Femur (tissue), 1 donor: Measurements from ENCODE around the gene RDH16.

Experiments
- DNase-seq: peaks from one replicate; pipeline ENCODE4 v3.0.0-alpha.2; 2017

The RDH16 gene, protein sequence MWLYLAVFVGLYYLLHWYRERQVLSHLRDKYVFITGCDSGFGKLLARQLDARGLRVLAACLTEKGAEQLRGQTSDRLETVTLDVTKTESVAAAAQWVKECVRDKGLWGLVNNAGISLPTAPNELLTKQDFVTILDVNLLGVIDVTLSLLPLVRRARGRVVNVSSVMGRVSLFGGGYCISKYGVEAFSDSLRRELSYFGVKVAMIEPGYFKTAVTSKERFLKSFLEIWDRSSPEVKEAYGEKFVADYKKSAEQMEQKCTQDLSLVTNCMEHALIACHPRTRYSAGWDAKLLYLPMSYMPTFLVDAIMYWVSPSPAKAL

DNA sequence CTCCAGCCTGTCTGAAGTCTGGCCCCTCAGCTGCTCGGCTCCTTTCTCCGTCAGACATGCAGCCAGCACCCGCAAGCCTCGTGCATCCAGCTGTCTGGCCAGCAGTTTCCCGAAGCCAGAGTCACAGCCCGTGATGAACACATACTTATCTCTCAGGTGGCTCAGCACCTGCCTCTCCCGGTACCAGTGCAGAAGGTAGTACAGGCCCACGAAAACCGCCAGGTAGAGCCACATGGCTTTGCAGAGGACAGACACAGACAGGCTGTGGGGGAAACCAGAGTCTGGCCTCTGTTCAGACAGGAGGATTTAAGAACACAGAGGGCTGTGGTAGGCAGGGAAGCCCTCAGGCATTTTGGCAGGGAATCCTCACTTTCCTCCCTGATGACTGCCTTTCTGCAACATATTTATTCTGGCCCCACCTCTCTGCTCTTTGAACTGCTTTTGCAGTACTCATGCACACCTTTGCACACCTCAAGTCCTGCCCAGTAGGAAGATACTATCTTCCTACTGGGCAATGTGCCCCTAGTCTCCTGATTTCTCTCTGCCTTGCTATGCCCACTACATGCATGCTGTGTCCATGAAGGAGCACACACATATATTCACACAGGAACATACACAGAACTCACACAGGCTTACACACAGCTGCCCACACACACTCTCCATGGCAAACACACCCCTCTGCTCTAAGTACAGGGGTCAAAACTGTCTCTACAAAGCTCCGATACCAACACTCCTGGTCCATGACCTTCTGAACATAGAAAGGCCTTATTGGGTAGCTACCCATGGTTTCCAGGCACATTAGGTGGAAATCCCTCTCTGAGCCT is at the start of gene RDH16:
TSS of gene RDH16 (minus strand) at position 380 of the 824 bp plus-strand sequence. CDS start at position 234, 146 bp downstream.
- DNase-seq, result no peak

DNA sequence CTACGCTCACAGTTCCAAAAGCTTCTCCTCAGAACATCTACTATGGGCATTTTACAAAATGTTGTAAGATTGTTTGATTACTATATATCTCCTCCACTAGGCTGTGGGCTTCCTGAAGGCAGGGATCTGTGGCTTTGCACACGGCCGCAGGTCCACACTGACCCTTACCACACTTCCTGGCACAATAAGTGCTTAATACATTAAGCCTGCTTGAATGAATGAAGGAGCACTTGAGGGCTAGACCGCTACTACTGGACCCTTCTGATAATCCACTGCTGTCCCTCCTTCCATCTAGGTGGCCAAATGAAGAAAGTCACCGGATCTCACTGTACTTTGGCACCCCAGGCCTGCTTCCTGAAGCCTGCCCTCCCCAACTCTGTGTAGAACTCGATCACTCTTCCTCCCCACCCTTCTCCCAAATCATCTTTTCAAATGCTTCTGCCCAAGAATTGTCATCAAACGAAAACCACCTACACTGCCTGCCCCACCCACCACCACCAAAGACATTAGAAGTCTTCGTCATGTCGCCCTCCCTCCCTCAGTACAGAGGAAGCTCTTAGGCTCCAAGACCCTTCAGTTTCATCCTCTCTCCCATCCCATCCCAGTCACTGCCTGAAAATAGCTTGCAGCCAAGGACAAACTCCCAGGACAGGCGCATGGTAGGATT is 49.5 kb upstream of the RDH16 start:
- DNase-seq, result no peak

DNA sequence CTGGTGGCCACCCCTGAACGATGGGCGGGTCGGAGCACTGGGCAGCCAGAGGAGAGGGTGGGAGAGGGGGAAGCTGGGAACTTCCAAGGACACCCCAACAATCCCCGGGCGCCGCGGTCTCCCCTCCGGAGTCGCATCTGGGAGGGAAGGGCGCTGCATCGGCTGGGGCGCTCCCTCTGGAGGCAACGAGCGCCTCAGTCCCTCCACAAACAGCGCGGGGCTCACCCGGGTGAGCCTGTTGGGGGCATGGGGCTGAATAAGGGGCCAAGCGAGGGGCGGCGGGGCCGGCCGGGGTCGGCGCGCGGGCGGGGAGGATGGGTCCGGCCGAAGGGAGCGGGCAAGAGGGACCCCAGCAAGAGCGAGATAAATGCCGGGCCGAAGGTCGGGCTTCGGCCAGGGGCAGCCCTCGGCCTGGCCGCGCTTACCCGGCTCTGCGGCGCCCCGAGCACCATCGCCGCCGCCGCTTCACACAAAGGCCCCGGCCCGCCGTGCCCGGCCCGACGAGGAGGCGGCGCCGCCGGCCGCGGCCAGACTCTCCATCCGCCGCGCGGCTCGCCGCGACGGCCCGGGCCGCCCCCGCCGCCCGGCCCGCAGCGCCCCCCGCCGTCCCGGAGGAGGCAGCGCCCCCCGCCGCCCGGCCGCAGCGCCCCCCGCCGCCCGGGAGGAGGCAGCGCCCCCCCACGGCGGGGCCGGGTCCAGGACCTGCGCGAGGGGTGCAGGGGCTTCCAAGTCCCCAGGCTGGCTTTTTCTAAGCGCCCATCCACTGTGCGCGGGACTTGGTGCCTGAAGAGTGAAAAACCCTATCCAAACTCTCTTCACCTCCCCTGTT is 48.8 kb upstream of the RDH16 start, which contains the start of gene ZBTB39:
TSS of gene ZBTB39 (minus strand) at position 567 of the 829 bp plus-strand sequence. CDS start 1,629 bp downstream, outside the sequence.
- DNase-seq, result peak; percentile 71

DNA sequence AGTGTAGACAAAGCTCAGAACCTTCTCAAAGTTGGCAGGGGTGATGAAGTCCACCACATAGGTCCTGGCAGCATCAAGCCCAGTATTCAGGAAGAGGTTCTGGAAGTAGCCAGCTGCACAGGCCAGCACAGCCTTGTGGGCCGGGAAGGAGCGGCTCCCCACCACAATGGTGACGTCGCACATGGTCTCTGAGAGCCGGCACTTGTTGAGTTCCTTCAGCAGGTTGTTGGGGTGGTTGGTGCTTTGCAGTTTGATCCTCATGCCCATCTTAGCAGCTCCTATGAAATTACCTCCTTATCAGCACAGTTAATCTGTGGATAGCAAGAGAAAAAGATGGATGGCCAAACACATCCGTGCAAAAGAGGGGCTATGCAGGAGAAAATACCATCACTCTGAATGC is 47.2 kb upstream of the RDH16 start:
- DNase-seq, result no peak

DNA sequence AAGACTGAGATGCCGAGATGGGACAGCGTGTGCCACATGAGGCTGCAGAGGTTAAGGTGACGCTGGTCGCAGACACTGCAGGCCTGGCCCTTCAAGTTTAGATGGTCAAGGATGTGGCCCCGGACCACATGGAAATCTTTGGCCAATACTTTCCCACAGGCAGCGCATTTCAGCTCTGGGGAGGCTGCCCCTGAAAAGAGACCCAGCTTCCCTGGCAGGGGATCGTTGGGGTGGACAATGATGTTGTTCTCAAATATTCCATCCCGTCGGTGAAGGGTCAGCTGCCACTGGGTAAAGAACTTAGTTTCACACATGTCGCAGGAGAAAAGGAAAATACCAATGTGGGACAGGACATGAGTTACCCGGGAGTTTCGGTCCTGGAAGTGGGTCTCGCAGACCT is 46.0 kb upstream of the RDH16 start:
- DNase-seq, result no peak

DNA sequence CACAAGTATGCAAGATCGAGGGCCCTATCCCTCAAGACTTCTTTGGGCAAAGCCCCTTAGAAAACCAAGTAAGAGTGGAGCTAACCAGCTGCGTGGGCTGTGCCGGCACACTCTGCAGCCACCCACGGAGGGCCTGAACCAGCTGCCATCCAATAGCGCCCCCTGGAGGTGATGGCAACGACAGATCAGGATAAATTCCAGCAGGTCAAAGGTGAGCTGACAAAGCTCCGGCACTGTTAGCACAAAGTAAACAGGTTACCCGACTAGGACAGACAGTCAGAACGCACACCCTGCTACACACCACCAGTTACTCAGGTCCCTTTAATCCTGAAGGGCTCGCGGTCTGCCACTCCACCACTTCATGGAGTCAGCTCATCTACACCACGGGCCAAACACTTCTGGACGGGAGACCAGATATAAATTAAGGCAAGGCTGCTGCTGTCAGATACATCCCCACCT is 44.1 kb upstream of the RDH16 start:
- no peak for DNase-seq

DNA sequence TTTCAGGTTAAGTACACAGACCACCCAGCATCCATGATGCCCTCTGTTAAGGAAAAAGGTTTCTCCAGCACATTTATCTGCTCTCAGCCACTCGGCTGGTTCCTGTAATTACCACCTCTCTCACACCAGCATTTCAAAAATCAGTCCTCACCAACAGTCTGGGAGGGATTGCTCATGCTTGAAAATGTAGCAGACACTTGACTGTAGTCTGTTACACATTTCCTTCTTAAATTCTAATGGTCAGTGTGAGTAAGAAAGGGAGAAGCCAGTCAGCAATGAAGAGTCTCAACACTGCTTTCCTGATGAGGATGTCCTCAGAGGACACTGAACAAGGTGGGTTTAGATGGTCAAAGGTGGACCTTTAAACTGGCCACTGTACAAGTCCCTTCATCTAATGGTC is 43.0 kb upstream of the RDH16 start:
- DNase-seq, result no peak

DNA sequence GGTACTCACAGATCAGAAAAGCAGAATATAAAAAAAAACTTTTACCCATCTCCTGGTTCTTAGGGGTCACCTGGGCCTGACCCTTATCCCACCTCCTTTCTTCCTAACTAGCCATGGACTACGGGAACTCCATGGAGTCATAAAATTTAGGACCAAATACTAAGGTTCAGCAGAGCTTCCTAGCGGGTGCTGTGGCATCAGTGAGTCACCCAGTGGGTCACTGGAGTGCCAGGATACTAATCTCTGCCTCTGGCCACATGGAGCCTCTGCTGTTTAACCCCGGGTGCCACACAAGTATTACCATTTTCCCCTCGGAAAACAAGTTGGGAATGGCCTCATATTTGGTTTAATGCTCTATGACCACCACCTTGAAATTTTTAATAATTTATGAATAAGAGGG is 42.0 kb upstream of the RDH16 start:
- no peak for DNase-seq

DNA sequence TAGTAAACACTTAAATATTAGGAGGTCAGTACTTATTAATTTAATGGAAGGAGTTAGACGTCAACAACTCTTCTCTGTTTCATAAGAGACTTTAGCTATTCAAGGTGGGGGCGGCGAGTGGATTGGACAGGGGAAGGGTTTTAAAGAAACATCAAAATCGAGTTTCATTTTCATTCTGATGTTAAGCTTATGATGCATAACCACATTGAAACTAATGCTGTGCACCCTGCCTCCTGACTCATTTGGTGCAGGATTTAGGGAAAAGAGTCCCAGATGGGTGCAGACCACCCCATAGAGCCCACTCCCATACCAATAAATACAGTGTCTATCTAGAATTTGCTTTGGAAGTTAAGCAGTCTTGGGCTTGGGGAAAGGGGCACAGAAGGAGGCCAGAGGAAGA is 41.6 kb upstream of the RDH16 start:
- DNase-seq, result no peak

DNA sequence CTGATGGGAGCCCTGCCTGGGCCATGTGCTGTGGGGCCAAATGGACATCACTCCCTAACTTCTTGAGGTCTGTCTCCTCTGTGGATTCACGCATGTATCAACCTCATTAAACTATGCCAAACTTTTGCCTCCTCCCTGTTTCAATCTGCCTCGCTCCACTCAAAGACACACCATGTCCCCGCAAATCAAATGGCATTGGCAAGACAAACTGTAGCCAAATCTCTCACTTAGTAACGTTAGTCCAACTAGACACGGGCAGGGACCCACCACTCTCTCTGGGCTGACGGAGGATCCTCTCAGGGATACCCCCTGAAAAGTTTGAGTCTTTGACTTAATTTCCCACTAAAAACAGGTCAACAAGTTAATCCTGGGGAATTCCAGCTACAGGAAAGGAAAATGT is 40.9 kb upstream of the RDH16 start:
- no peak for DNase-seq

DNA sequence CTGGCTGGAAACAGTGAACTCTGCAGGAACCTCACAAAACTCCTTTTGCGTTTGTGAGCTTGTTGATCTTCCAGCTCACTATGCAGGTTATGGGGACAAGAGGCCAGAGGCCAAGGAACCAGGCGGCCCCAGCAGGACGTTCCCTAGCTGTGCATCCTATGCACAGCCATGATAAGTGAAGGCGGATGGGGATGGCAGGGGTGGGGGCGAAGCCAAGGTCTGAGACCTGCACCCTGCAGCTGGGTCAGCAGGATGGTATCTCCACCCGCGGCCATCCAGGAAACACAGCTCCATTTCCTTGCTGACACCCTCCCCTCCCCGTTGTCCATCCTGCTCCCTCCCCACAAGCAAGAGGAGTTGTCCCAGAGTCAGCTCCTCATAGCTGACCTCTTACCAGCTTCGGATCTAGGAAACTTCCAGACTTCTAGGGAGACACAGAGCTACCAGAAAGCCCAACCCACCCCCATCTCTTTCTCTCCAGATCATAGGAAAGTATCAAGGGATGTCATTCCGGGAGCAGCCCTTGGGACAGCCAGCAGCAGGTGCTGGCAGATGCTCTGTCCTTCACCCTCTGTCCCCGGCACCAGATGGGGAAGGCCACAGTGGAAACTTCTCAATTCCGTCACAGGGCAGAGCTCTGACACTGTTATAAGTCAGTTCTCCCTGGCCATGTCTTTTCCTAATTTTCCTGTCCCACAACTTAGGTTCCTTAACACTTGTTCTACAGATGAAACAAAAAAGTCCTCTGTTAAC is 39.6 kb upstream of the RDH16 start:
- DNase-seq, result no peak

DNA sequence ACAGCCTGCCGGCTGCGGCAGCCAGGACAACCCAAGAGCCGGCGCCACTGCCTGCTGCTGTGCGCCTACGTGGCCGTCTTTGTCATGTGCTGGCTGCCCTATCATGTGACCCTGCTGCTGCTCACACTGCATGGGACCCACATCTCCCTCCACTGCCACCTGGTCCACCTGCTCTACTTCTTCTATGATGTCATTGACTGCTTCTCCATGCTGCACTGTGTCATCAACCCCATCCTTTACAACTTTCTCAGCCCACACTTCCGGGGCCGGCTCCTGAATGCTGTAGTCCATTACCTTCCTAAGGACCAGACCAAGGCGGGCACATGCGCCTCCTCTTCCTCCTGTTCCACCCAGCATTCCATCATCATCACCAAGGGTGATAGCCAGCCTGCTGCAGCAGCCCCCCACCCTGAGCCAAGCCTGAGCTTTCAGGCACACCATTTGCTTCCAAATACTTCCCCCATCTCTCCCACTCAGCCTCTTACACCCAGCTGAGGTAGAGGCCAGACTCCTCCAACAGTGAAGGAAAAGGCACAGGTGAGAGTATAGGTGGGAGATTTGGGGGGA is 38.6 kb upstream of the RDH16 start:
- DNase-seq, result no peak

DNA sequence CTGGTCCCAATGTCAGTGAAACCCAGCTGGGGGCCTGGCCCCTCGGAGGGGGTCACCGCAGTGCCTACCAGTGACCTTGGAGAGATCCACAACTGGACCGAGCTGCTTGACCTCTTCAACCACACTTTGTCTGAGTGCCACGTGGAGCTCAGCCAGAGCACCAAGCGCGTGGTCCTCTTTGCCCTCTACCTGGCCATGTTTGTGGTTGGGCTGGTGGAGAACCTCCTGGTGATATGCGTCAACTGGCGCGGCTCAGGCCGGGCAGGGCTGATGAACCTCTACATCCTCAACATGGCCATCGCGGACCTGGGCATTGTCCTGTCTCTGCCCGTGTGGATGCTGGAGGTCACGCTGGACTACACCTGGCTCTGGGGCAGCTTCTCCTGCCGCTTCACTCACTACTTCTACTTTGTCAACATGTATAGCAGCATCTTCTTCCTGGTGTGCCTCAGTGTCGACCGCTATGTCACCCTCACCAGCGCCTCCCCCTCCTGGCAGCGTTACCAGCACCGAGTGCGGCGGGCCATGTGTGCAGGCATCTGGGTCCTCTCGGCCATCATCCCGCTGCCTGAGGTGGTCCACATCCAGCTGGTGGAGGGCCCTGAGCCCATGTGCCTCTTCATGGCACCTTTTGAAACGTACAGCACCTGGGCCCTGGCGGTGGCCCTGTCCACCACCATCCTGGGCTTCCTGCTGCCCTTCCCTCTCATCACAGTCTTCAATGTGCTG is 38.0 kb upstream of the RDH16 start:
- DNase-seq, result no peak

DNA sequence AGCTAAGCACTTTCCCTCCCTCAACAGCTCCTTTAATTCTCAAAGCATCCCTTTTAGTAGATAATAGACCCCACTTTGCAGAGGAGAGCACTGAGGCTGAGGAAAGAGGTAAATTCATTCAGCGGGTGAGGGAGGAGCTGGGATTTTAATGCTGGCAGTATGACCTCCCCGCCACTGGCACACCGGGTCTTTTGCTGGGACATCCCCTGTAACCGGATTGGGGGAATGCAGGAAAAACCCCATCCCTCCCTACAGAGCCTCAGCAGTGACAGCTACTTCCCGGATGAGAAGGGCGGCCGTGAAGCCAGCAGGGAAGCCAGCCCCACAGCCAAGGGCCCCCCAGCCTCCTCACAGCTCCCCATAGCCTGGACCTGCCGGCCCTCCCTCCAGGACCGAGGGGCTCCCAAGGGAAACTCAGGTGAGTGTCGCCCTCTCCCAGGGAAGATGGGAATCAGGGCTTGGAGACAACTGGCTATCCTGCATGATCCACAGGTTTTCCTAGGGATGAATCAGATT is 36.9 kb upstream of the RDH16 start:
- no peak for DNase-seq

DNA sequence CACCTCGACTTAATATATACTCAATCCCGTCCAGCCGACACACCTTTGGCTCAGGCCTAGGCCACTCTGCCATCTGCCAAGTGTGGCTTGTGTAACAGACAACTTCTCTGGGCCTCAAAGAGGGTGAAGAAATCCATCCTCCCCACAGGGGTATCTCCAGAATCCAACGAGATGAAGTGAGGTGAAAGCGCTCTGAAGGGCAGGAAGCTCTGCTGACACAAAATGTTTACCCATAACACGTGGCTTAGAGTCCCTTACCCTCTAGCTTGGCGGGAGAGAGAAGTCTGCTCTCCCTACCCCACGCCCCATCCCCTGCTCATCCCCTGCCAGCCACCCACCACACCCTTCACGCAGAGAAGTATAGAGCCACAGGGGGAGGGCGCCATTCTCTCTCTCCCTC is 35.9 kb upstream of the RDH16 start:
- DNase-seq, result no peak

DNA sequence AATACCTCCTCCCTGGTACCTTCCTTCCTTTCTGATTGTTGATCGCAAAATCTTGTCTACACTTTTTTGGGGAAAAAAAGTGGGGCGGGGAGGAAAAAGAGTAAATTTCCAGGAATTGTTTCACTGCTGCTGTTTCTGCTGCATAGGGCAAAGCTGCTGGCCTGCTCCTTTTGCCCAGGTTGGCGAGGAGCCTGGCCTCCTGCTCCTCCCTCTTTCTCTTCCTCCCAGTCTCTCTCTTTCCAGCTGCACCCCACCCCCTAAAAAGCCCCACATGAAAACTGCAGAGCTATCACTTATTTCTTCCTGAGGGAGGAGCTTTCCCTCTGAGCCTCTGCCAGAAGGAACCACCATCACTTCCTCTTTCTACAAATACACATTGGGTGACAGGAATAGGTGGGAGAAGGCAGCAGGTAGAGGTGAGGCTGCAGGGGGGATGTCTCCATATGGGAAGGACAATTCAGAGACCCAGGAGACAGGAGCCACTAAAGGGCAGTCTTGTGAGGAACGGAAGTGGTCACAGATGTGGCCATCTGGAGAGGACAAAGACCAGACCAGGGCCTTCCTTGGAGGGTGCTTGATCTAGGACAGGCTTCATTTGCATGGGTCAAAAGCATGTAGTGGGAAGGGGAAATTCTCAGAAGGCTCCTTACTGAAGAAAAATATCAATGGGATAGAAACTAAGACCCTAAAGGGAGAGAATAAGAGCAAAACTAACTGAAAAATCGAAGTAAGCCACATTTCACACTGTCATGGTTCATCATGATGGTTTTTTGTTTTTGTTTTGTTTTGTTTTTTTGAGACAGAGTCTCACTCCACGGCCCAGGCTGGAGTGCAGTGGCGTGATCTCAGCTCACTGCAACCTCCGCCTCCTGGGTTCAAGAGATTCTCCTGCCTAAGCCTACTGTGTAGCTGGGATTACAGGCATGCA is 34.2 kb upstream of the RDH16 start:
- peak; percentile 67 for DNase-seq

DNA sequence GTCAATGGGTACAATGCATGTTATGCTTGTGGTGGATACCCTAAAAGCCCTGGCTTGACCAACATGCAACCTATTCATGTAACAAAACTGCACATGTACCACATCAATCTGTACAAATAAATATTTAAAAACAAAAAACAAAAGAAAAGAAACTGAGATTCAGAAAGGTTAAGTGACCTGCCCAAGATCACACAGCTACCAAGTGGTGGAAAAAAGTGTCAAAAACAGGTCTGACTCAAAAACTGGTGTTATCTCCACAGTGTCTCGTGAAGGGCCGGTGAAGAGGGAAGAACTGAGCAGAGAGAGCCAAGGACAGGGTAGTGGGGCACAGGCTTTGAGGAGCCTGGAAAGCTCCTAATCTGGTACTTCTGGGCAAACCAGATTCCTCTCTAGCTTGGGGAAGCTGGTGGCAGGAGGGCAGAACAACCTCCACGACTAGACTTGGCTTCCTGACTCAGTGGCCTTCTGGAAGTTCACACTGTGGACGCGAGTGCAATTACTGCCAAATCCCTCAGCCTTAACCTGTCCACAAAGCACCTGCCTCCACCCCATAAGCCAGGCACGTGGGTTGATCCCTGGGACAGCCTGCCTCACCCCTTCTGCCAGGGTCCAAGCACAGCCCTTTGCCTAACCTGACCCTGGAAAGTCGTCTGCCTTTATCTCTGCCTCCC is 33.4 kb upstream of the RDH16 start:
- DNase-seq, result no peak

DNA sequence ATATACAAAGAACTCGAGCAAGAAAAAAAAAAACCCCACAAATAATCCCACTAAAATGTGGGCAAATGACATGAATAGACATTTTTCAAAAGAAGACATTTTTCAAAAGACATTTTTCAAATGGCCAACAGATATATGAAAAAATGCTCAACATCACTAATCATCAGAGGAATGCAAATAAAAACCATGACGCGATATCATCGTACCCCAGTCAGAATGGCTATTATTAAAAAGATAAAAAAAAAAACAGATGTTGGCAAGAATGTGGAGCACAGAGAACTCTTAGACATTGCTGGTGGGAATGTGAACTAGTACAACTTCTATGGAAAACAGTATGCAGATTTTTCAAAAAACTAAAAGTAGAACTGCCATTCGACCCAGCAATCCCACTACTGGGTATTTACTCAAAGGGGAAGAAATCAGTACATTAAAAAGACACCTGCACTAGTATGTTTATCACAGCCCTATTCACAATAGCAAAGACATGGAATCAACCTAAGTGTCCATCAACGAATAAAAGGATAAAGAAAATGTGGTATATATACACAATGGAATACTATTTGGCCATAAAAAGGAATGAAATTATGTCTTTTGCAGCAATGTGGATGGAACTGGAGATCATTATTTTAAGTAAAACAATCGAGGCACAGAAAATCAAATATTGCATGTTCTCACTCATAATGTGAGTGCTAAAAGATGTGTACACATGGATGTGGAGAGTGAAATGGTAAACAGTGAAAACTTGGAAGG is 32.6 kb upstream of the RDH16 start:
- DNase-seq, result no peak
